IPS DF 6.9 (cell line): ENCODE measurements around the gene ABHD2.

Experiments used
- DNase-seq: peaks from one replicate; pipeline ENCODE4 v3.0.0-alpha.2; 2013; ENCODE audit warnings: low read depth, low spot score
- H3K27ac ChIP-seq: one replicate; pipeline ENCODE4 v1.5.1; 2013; ENCODE audit warnings: low read length, control low read depth
- H3K27me3 ChIP-seq: 2 replicates; pipeline ENCODE4 v1.6.1; 2013; ENCODE audit warnings: mild to moderate bottlenecking, low read length; ENCODE audit not compliant: control insufficient read depth, insufficient read depth
- H3K36me3 ChIP-seq: 2 replicates; pipeline ENCODE4 v1.6.1; 2013; ENCODE audit warnings: low read length; ENCODE audit not compliant: control insufficient read depth, insufficient read depth
- H3K4me1 ChIP-seq: 2 replicates; pipeline ENCODE4 v1.6.1; 2013; ENCODE audit warnings: low read length; ENCODE audit not compliant: control insufficient read depth, insufficient read depth
- H3K4me3 ChIP-seq: 2 replicates; pipeline ENCODE4 v1.5.1; 2013; ENCODE audit warnings: mild to moderate bottlenecking, low read length
- H3K9me3 ChIP-seq: 2 replicates; pipeline ENCODE4 v1.6.1; 2013; ENCODE audit warnings: low read length, inconsistent platforms; ENCODE audit not compliant: control insufficient read depth, insufficient read depth
- WGBS: extraction: QIAGEN DNeasy Blood & Tissue Kit; methylation state at CpG from one replicate; pipeline ENCODE4 v1.1.7; 2013; ENCODE audit warnings: mixed read lengths, missing lambda C conversion rate; ENCODE audit not compliant: insufficient read length, insufficient coverage; 5-methylcytosine and 5-hydroxymethylcytosine counted together

The ABHD2 gene

GRCh38 chr15:89150287-89150686, 62.0 kb downstream of the ABHD2 start:
- no peak overlapping the region for H3K4me3 ChIP-seq
- H3K36me3 ChIP-seq: no peaks in the 10 kb centered on the region; the same call in 1 of the 2 replicates
- no peak for DNase-seq
- no peaks in the 10 kb centered on the region for H3K4me1 ChIP-seq
- H3K9me3 ChIP-seq: no peaks in the 10 kb centered on the region
- H3K27ac ChIP-seq: no peak overlapping the region
- H3K27me3 ChIP-seq: no peaks in the 10 kb centered on the region
- no CpG with 5 or more reads among the region's 3 CpGs for WGBS

GRCh38 chr15:89150762-89151664, 62.8 kb downstream of the ABHD2 start:
- Histone ChIP-seq H3K36me3 (no peaks in the 10 kb centered on the region; the same call in 1 of the 2 replicates), H3K9me3 (no peaks in the 10 kb centered on the region), H3K27ac (no peak overlapping the region), H3K4me1 (no peaks in the 10 kb centered on the region), H3K4me3 (no peak overlapping the region), H3K27me3 (no peaks in the 10 kb centered on the region)
- no CpG with 5 or more reads among the region's 12 CpGs for WGBS
- DNase-seq: no peak

GRCh38 chr15:89155122-89155521, 66.9 kb downstream of the ABHD2 start:
- Histone ChIP-seq H3K4me1 (no peaks in the 10 kb centered on the region), H3K27me3 (no peaks in the 10 kb centered on the region), H3K27ac (no peak overlapping the region), H3K9me3 (no peaks in the 10 kb centered on the region), H3K4me3 (no peak overlapping the region), H3K36me3 (no peaks in the 10 kb centered on the region; the same call in 1 of the 2 replicates)
- no peak for DNase-seq
- no CpG with 5 or more reads among the region's 10 CpGs for WGBS

GRCh38 chr15:89155656-89156055, 67.4 kb downstream of the ABHD2 start:
- no peak for DNase-seq
- WGBS: no CpG with 5 or more reads among the region's 6 CpGs
- Histone ChIP-seq H3K4me3 (no peak overlapping the region), H3K4me1 (no peaks in the 10 kb centered on the region), H3K27me3 (no peaks in the 10 kb centered on the region), H3K9me3 (no peaks in the 10 kb centered on the region), H3K27ac (no peak overlapping the region), H3K36me3 (no peaks in the 10 kb centered on the region; the same call in 1 of the 2 replicates)

GRCh38 chr15:89157061-89157460, 68.8 kb downstream of the ABHD2 start:
- H3K4me3 ChIP-seq: no peak overlapping the region

GRCh38 chr15:89157918-89158564, 69.8 kb downstream of the ABHD2 start:
- Histone ChIP-seq H3K27me3 (no peaks in the 10 kb centered on the region), H3K9me3 (no peaks in the 10 kb centered on the region), H3K4me3 (no peak overlapping the region), H3K4me1 (no peaks in the 10 kb centered on the region), H3K36me3 (no peaks in the 10 kb centered on the region; the same call in 1 of the 2 replicates), H3K27ac (no peak overlapping the region)
- DNase-seq: no peak
- WGBS: no CpG with 5 or more reads among the region's 4 CpGs

More at GRCh38 chr15:89157061-89157460, 68.8 kb downstream of the ABHD2 start:
- no peaks in the 10 kb centered on the region for H3K9me3 ChIP-seq
- DNase-seq: no peak
- no peaks in the 10 kb centered on the region for H3K27me3 ChIP-seq
- H3K27ac ChIP-seq: no peak overlapping the region
- H3K4me1 ChIP-seq: no peaks in the 10 kb centered on the region
- no CpG with 5 or more reads among the region's 1 CpG for WGBS
- no peaks in the 10 kb centered on the region; the same call in 1 of the 2 replicates for H3K36me3 ChIP-seq

GRCh38 chr15:89161666-89162065, 73.4 kb downstream of the ABHD2 start:
- no peaks in the 10 kb centered on the region for H3K27me3 ChIP-seq
- H3K9me3 ChIP-seq: no peaks in the 10 kb centered on the region
- no CpG with 5 or more reads among the region's 3 CpGs for WGBS
- H3K27ac ChIP-seq: no peak overlapping the region
- H3K4me1 ChIP-seq: peaks cover 1% of the 10 kb centered on the region; the same call in 1 of the 2 replicates
- DNase-seq: no peak
- no peaks in the 10 kb centered on the region for H3K36me3 ChIP-seq
- no peak overlapping the region for H3K4me3 ChIP-seq

- H3K27me3 ChIP-seq: no peaks in the 10 kb centered on the region
- H3K4me1 ChIP-seq: peaks cover 3% of the 10 kb centered on the region; the same call in 1 of the 2 replicates
- H3K9me3 ChIP-seq: no peaks in the 10 kb centered on the region
- no peaks in the 10 kb centered on the region for H3K36me3 ChIP-seq
- WGBS: no CpG with 5 or more reads among the region's 5 CpGs
- H3K4me3 ChIP-seq: no peak overlapping the region
- no peak for DNase-seq
- no peak overlapping the region for H3K27ac ChIP-seq
These were observed 75.2 kb downstream of the ABHD2 start for GRCh38 chr15:89163271-89164055.

GRCh38 chr15:89164712-89165211, 76.5 kb downstream of the ABHD2 start:
- no CpG with 5 or more reads among the region's 7 CpGs for WGBS
- Histone ChIP-seq H3K27ac (no peak overlapping the region), H3K9me3 (no peaks in the 10 kb centered on the region), H3K36me3 (no peaks in the 10 kb centered on the region), H3K4me1 (peaks cover 3% of the 10 kb centered on the region; the same call in 1 of the 2 replicates), H3K4me3 (no peak overlapping the region), H3K27me3 (no peaks in the 10 kb centered on the region)
- no peak for DNase-seq

- no peak overlapping the region for H3K27ac ChIP-seq
- WGBS: no CpG with 5 or more reads among the region's 2 CpGs
- no peaks in the 10 kb centered on the region for H3K36me3 ChIP-seq
- DNase-seq: no peak
- H3K27me3 ChIP-seq: no peaks in the 10 kb centered on the region
- H3K9me3 ChIP-seq: no peaks in the 10 kb centered on the region
- H3K4me3 ChIP-seq: no peak overlapping the region
- H3K4me1 ChIP-seq: peaks cover 3% of the 10 kb centered on the region; the same call in 1 of the 2 replicates
These were observed 77.4 kb downstream of the ABHD2 start for GRCh38 chr15:89165677-89166076.
